NCI-H226 (cell line): ENCODE measurements around the gene TM9SF2.

Experiments used
- DNase-seq: peaks from one replicate; pipeline ENCODE4 v3.0.0-alpha.2; 2015

TM9SF2 gene

GRCh38 chr13:99496184-99497142 is 4.8 kb upstream of the TM9SF2 start:
- DNase-seq, result peak; percentile 97

DNA sequence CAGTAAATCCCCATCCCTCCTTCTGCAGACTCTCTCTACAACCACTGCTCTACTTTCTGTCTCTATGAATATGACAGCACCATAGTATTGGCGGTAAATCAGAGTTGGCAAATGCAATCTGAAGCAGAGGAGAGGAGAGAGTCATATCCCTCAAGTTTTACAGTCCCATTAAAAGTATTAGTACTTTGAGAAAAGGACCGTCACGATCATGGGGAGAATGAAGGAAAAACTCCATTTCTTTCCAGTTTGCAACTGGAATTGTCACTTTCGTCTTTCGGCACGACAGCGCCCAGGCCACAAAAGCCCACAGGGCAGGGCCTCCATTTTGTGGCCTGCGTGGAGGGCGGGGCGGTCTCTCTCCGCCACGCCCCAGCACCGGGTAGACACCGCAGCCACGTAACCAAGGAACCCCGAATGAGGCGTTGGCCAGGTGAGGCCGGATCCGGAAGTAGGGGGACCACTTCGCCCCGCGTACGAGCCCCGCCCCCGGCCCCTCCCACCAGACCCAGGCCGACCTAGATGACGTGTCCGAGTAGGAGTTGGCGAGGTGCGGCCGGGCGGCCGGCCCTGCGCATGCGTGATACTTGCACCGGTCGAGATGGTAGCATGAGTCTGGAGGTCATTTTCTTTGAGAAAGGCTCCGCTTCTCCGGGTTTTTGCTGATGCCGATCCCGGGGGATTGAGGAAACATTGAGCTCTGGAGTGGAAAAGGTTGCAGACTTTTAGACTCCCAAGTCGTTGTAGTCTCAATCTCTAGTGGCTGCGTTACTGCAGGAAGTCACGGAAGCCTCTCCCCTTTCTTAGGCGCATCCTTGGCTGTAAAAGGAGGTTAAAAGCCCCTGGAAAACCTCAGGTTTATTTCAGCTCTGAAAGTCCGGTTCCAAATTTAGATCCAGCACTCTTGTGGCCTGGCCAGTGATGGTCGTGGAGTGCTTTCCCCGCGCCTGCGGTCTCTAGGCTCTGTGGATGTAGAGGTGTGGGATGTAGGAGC is 2.8 kb upstream of the TM9SF2 start:
- peak; percentile 95 for DNase-seq

DNA sequence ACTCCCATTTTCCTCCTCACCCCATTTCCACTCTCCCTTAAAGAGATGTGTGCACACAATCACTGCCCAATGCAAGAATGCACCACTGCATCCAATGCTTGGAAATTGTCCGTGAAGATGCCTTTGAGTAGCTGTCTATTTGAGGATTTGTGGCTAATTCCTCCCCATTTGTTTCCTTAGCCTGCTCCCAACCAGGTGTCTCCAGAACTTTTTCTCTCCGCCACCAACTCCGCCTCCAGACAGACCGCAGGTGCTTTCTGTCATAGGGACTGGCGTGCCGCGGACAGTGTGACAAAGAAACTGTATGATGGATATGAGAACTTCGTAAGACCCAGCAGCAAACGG is 461 bp upstream of the TM9SF2 start:
- DNase-seq, result no peak

GRCh38 chr13:99501848-99502301 is 603 bp downstream of the TM9SF2 start:
- DNase-seq, result no peak

DNA sequence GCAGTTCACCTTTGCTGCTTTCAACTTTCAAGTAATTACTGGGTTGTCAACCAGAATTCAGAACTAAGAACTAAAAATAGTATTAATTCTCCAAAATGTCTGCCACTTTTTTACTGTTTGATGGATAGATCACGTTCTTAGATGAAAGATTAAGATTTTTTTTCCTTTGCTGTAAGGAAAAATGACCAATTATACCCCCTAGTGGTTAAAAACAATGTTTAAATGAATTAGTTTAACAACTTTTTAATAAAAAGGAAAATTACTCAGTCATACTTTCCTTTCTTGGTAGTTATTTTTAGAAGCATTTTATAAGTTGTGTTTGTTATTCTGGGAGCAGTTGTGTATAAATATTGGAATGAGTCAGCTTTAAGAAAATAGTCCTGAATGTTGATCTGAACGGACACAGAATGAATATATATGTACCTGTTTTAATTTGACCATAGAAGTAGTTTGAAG is 4.6 kb downstream of the TM9SF2 start:
- DNase-seq, result no peak

DNA sequence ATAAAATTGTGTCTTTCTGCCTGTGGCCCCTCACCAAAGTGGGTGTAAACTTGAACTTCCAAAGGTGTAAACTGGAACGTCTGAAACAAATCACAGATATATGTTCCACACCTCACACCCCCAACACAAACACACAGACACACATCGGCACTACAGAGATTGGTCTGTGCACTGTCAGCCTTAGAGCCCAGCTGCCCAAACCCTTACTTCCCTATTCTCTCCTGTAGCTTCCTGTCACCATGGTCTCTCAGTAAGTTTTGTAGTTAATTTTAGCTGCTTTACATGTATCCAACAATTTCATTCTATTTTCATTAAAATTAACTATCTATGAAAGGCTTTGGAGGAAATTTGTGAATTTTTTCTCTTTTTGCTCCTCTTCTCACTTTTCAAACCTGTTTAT is 5.4 kb downstream of the TM9SF2 start:
- DNase-seq, result no peak

- DNase-seq, result no peak
Measured at GRCh38 chr13:99507054-99507453, 5.8 kb downstream of the TM9SF2 start.

DNA sequence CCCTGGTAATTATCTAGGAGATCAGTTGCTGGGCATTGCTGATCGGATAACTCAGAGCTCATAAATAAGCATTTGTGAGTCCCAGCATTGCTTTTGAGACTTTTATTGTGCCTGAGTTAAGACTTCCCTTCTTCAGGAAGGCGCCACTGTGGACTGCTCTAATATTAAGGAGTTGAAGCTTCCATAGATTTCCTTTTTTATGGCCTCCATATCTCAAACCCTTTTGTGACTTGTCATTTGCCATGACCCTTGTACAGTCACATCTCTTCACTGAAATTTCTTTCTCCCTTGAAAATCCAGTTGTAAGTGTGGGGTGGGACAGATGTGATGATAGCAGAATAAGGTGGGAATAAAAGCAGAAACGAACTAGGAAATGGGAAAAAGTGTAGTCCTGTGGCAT is 6.3 kb downstream of the TM9SF2 start:
- DNase-seq, result no peak

DNA sequence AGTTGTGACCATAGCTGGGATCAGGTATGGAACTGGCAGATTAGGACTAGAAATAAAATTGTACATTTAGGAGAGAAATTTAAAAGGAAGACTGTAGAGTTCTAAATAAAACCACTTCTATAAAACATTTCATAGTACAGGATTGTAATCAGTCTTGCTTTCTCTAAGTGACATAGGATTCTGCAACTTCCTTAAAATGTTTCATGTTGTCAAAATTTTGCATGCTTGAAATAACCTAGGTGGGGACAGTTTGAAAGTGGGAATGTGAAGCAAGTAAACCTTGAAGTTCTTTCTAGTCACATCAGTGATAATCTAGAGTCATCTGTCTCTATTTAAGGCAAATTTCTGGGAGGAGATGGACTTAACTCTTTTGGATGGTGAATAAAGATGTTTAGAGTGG is 6.7 kb downstream of the TM9SF2 start:
- DNase-seq, result no peak

GRCh38 chr13:99509479-99509878 is 8.2 kb downstream of the TM9SF2 start:
- no peak for DNase-seq

- DNase-seq, result no peak
Measured at GRCh38 chr13:99514801-99515200, 13.5 kb downstream of the TM9SF2 start.

DNA sequence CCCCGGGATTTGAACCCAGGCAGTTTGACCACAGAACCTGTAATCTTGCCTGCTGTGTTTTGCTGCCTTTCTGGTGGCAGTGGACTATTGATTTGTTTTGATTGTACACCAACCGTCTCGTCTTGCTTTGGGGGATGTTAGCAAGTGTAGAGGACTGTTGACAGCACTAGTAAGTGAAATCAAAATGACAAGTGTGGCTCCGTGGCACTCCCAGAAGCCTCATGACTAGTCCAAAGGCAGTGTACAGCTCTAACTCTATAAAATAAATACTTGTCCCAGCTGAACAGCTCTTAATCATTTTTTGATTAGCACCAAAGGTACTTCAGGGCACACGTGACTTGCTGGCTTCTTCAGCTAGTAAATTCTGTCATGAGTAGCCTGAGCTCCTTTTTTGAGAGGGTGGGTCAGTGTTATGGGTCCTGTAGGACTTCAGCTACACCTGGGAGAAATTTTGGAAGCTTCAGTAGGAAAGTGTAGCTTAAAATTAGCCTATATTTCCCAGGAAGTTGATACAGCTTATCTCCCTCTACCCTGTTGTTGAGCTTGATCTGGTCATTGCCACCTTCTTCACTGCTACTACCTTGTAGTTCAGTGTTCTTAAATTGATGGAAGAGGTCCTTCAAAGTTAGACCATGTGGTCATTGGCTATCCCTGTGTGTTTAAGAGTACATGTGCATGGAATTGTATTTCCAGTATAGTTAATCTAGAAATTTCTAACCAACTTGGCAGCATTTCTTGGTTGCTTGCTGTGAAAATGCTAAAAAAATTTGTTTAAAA is 15.1 kb downstream of the TM9SF2 start:
- no peak for DNase-seq

DNA sequence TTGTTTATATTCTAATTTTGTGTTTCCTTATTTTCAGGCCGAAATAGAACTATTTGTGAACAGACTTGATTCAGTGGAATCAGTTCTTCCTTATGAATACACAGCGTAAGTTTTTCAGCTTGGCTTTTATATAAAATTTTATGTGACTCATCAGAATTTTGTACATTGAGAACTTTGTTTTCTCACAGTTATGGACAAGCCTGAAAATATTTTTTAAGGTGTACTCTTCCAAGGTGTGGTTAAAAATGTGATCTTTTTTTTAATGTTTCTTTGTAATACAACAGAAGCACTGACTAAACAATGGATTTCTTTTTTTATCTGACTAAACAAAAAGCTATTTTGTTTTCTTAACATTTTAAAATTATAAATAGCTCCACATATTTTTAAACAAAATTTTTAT is 16.3 kb downstream of the TM9SF2 start:
- DNase-seq, result no peak

- no peak for DNase-seq
Measured at GRCh38 chr13:99517984-99518383, 16.7 kb downstream of the TM9SF2 start.

GRCh38 chr13:99522298-99522697 is 21.0 kb downstream of the TM9SF2 start:
- DNase-seq, result no peak

DNA sequence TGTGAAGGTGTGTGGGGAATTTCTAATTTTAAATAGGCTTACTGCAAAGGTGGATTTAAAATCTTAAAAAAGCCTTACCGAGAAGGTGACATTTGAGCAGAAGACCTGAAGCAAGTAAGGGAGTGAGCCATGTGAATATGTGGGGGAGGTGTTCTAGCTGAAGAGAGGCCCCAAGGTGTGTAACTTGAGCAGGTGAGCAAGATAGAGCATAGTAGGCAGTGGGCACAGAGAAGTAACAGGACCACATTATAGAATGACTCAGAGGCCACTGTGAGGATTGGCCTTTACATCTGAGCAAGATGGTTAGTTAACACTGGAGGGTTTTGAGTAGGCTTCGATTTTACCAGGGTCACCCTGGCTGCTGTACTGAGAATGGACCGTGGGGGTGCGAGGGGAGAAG is 22.6 kb downstream of the TM9SF2 start:
- DNase-seq, result no peak

GRCh38 chr13:99525967-99526366 is 24.7 kb downstream of the TM9SF2 start:
- no peak for DNase-seq

GRCh38 chr13:99526549-99526948 is 25.3 kb downstream of the TM9SF2 start:
- no peak for DNase-seq

- no peak for DNase-seq
Measured at GRCh38 chr13:99527301-99527700, 26.0 kb downstream of the TM9SF2 start.

- DNase-seq, result no peak
Measured at GRCh38 chr13:99528547-99528946, 27.3 kb downstream of the TM9SF2 start.

GRCh38 chr13:99536023-99536422 is 34.8 kb downstream of the TM9SF2 start:
- DNase-seq, result no peak

DNA sequence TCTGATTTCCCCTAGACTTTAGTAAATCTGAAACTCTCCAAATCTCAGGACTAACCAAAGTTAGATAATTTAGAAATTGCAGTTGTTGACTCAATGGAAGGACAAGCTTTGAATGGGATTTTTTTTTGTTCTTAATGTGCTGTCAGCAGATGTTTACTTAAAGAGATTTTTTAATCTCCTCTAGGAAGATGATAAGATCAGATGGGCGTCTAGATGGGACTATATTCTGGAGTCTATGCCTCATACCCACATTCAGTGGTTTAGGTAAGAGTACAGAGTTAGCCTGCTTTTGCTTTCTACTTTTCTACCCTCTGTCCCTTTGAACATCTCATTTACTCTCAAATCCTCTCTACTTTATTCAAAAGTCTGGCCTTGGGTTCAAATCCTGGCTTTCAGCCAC is 39.3 kb downstream of the TM9SF2 start:
- no peak for DNase-seq
